Muscle of arm (tissue), 12 donors: ENCODE results near the gene FREM1. TPM values are rescaled to one million over a fixed set of nuclear protein-coding genes. Genes with fewer than 3 reads are reported as not detected.

Source experiments
- DNase-seq: peaks from one replicate; pipeline ENCODE4 v3.0.0-alpha.2; 2013
- polyA plus RNA-seq, 12 donors: library from polyadenylated mRNA; unstranded; fragments of 120-200 nt; gene quantifications; one replicate each; pipeline ENCODE4 v1.2.1, GENCODE V29; 2013; ENCODE audit not compliant: insufficient read length in 12 of 12

Gene FREM1
- polyA plus RNA-seq, 12 donors: 16.3 to 55.0 (median 30.9) TPM; not detected in 1

GRCh38 chr9:14913366-14913765, 3.1 kb upstream of the FREM1 start:
- no peak for DNase-seq

- no peak for DNase-seq
Observed at GRCh38 chr9:14912859-14913258, 2.6 kb upstream of the FREM1 start.

- no peak for DNase-seq
Observed at GRCh38 chr9:14911046-14911445, 818 bp upstream of the FREM1 start.

- DNase-seq: peak; percentile 45
Observed at GRCh38 chr9:14909601-14909960, 647 bp downstream of the FREM1 start.

DNA sequence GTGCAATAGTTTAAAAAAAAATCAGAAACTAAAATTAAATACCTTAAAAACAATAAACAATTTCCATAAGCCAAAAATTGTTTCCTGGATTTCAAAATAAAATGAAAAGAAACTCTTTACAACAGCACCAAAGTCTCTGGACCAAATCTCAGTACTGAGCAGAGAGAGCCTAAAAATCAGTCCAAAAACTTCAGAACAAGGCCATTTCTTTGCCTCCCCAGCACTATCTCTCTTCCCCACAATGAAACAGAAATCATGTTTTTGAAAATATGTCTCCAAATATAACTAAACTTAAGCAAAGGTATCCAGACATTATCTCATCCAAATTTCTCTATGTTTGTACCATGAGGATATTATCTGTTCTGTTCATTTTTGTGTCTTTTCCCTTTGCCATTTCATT, 1.0 kb downstream of the FREM1 start:
- no peak for DNase-seq

GRCh38 chr9:14908295-14909180, 1.7 kb downstream of the FREM1 start:
- no peak for DNase-seq

DNA sequence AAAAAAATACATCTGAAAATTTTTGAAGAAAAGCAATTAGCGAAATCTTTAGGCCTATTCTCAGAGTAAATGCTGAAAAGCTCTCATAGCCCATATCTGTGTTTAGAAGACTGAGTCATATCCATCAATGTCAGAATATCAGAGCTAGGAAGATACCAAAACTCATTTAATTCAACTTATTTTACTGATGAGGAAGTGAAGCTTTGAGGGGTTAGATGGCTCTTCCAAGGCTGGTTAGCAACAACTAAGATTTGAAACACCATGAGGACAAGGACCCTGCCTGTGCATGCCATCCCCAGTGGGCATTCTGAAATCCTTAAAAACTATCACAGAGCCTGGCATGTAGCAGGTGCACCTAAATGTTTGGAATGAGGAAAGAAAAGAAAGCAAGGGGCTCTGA, 2.5 kb downstream of the FREM1 start:
- DNase-seq: no peak

DNA sequence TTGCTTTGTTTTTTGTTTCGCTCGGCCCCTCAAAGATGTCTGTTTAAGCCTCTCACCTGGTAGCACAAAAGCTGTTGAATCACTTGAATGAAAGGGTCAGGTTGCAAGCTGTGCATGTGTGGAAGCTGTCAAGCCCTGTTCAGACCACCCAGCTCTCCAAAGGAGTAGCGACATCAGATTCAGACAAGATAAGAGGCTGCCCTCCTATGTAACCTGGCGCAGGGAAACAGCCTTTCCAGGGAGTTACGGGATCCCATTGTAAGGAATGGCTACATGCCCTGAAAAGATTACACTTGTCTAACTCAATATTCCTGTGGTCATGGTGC, 2.9 kb downstream of the FREM1 start:
- no peak for DNase-seq

DNA sequence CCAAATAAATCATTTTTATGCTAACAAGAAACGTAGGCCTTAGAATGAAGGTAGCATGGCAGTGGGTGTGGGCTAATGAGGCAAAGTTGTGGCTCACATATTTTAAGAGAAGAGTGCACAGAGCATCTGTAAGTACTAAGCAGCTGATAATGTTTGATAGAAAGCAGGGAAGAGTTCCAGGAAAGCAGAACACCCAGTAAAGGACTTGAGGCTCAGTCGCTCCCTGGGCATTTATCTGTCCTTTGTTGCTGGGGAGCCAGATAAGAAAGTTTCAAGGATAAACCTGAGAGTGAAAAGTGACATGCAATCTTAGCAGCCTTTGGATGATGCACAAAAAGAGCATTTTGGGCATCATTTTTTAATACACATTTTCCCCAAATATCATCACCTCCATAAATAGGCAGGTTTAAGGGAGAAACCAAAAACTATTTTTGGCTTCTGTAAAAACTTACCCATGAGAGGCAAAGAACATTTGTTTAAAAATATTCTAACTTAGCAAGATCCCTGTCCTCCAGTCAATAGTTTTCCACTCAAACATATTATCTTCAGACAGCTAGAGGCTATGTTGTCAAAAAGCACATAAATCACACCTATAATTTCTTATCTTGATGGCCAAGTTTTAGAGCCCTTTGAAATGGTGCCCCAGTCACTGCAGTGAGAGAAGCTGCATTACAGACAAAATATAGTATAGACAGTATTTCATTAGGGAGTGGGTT, 3.4 kb downstream of the FREM1 start:
- DNase-seq: no peak

DNA sequence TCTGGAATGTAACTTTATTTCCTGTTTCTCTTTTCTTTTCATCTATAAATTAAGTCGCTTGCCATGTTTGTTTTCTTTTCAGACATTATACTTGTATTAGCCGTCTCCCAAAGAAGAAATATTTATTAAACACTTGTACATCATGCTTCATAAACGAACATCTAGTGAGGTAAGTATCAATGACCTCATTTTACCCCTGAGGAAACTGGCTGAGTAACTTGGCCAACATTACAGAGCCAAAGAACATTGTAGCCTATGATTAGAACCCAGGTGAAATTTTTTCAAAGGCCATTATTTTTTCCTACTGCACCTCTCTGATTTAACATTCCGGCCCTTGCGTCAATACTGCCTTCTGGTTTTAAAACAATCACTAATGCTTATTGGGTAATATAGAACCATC, 4.2 kb downstream of the FREM1 start:
- DNase-seq: no peak

GRCh38 chr9:14903040-14903439, 7.2 kb downstream of the FREM1 start:
- no peak for DNase-seq

DNA sequence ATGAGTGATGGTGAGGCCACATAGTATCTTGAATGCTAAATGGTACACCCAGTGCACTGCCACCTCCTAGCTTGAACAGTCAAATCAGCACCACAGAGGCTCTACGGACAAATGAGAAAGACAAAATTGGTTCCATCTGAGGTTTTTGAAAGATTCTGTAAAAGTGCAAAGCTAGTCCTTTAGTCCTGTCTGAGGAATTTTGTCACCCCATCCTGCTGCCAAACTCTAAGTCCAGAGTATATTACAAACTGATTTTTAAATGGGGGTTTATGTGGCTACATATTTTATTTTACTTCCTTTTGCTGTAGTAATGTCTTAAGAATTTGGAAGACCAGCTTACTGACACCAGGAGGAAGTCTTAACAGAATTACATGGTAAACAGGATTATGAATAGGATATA, 7.7 kb downstream of the FREM1 start:
- DNase-seq: no peak

DNA sequence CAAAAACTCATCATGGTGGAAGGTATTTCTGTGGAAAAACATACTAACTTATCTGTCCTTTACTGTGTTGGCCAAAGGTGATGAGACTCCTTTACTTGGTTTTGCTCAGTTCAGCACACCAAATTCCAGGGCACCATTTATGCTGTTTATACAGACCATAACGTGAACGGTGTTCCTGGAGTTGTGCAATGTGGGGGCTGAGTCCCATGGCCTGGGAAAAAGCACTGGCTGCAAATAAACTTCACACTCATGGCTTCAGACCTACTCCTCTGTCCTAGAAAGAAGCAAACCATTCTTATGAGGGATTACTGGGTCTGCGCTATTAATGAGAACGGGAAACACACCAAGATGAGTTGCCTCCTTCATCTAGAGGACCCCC, 10.4 kb downstream of the FREM1 start:
- no peak for DNase-seq

DNA sequence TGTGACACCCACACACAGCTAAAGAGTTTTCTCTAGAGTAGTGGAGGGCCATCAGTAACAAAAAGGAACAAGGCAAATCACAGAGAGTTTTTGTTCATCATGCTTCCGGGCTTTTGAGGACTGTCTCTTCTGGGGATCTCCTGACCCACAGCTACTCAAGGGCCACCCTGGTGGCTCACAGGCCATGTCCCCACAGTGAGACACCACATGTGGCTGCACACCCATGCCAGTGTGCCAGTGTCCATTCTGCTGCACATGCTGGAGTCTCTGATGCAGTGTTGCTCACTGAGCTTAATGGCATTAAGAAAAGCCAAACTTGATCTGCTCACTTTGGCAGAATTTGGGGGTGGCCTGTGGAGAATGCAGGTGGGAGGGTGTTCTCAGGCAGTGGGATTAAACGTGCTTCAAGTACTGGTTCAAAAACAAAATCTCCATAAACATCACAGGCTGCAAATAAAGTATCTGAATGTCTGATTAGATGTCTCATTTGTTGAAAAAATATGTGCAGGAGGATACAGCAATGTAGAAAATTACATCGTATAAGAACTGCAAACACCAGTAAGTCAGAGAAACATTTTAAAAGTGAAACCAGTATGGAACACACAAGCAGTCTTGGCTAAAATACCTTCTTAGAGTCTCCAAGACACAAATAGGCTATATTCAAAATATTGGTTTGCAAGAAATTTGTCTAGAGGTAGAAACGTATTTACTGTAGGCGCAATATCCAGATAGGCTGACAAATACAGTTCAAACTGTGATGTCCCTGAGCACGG, 11.0 kb downstream of the FREM1 start:
- no peak for DNase-seq

GRCh38 chr9:14895806-14896205, 14.4 kb downstream of the FREM1 start:
- no peak for DNase-seq

DNA sequence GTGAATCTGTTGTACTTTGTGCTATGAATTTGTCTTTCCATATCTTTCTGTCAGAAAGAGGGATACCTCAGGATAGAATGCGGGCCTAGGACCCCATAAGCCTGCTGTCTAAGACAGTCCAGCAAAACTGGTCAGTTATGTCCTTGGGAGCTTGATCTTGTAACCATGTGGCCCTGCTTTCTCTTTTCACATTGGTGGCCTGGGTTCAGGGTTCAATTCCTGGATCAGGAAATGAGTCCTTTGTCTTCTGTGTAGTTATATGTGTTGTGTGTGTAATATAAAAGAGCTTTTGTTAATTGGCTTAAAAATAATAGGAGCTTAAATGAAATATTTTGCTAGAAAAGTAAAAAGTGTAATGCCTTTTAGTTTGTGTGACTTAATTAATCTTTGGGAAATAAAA, 16.9 kb downstream of the FREM1 start:
- DNase-seq: no peak

DNA sequence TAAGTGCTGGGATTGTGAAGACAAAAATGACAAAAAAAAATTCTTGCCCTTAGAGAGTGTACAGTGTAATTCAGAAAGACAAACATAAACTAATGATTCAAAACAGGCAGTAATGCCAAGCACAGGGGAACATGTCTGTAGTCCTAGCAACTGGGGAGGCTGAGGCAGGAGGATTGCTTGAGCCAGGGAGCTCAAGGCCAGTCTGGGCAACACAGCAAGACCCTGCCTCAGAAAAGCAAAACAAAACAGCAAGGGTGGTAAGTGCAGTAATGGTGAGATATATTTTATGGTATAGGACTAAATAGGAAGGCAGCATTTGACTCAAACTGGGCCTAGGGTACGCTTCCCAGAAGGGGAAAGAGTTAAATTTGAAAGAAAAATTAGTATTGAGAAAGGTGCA, 18.9 kb downstream of the FREM1 start:
- DNase-seq: no peak

DNA sequence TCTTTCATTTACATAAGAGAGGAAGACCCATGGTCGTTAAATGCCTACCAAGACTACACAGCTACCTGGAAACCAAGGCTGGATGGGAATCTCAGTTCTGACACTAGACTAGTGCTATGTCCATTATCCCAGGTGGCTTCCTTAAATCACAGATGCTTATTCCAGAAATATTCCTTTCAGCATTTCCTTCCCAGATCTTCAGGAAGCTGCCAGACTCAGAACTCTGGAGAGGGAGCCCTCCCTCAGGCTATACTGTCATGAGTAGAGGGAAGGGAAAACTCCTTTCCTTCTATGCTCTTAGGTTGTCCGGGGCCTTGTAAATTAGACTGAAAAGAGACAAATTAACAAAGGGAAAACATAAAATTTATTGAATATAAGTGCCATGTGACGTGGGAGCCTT, 20.8 kb downstream of the FREM1 start:
- no peak for DNase-seq

DNA sequence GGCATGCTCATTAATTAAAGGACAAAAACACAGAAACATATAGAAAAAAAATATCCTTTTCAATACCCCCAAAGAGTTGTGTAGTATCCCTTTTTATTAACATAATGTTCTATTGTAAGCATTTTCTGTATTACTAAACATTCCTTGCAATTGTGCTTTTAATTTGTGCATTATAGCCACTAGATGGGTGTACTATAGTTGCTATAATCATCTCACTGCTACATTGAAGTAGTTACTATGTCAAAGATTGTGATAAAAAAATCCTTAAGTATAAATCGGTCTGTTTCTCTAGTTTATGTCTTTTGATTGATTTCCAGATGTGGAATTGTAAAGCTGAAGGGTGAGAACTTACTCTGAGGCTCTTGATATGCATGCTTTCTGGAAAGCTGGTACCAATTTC, 21.4 kb downstream of the FREM1 start:
- DNase-seq: no peak

GRCh38 chr9:14888272-14888671, 22.0 kb downstream of the FREM1 start:
- no peak for DNase-seq

DNA sequence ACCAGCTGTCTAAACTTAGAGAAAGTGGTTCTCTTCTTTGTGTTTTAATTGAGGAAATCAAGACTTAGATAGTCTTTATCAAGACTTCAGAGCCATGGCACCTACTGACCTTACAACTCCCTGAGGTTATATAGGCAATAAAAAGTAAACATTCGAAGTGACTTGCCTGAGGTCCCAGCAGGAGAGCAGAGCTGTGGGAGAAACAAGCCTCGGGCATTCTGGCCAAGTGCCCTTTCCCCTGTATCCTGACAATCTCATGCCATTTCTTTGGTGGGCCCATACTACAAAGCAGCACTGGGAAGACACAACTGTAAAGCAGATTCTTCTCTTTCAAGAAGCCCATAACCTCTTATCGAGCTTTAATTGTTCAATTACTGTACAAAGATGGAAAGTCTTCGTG, 23.1 kb downstream of the FREM1 start:
- no peak for DNase-seq

- DNase-seq: no peak
Observed at GRCh38 chr9:14883310-14883944, 26.8 kb downstream of the FREM1 start.
